EL (cell line): ENCODE measurements around the gene MAGEC3.

ENCODE experiments used
- DNase-seq: peaks from one replicate; pipeline ENCODE4 v3.0.0-alpha.2; 2016

MAGEC3 gene

DNA sequence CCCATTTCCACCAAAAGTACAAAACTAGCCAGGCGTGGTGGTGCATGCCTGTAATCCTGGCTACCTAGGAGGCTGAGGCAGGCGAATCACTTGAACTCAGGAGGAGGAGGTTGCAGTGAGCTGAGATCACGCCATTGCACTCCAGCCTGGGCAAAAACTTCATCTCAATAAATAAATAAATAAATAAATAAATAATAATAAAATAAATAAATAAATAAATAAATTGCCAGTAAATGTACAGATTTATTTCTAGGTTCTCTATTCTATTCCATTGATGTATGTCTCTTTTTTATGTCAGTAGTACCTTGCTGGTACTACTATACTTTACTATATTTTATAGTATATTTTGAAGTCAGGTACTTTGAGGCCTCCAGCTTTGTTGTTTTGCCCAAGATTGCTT lies 109.2 kb downstream of the MAGEC3 start:
- no peak for DNase-seq
